HG03442 (cell line): Measurements from ENCODE around the gene PLEKHM3.
A peak's percentile ranks its signal among the peaks of the same experiment; 100 is the strongest.

ENCODE experiments used
- ATAC-seq: cut with Tn5 transposase; IDR thresholded peaks from one replicate; pipeline ENCODE4 v1.9.1; 2021; ENCODE audit warnings: mild to moderate bottlenecking, moderate library complexity; ENCODE audit not compliant: unreplicated experiment

PLEKHM3 gene

DNA sequence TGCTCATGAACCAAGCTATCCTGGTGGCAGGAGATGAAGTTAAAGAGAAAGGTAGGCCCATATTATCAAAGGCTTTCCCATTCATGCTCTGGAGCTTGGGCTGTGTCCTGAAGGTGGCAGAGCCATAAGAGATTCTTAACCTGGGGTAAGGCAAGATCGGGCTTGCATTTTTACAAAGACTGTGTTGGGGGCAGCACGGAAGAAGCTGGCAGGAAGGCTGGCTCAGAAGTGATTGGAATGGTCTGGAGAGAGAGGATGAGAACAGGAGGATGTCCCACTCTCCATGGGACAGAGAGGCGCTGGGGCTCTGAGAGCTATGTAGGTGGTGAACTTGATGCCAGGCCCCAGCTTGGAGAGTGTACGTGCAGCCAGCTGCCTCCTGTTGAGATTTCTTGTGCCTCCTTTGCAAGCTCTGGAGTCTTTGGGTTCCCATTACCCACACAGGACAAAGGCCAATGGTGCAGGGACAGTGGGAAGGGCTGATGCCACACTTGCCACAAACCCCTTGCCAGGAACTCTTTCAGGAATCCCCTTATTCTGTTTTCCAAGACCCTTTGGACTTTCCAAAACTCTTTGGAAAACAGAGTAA is 215.0 kb downstream of the PLEKHM3 start:
- ATAC-seq, result no peak

DNA sequence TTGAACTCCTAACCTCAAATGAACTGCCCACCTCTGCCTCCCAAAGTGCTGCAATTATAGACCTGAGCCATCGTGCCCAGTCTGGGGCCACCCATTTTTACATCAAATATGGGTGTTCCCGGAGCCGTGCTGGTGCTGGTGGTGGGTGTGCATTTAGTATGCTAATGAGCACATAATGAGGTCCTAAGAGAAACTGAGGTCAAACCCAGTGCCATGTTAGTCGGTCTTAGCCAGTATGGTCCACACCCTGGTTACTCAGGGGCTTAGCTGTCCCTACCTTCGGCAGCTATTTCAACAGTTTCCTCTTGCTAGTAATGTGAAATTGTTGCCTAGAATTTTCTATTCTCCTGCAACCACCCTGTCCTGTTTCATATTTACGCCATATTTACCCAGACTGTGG is 217.2 kb downstream of the PLEKHM3 start:
- ATAC-seq, result no peak

DNA sequence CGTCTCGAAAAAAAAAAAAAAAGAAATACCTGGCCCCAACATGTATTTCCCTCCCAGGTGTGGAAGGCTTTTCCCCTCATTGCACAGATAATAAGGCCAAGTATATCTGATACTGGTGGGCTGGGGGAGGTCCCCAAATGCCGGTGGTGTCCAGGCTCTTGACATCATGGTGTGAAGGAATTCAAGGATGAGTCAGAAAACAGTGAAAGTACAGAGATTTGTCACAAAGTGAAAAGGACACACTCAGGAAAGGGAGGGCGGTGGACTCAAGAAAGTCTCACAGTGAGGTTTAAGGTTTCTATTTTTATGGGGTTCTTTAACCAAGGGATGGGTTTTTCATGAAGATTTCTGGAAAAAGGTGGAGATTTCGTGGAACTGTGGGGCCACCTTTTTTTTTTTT is 217.8 kb downstream of the PLEKHM3 start:
- peak; percentile 80 for ATAC-seq

DNA sequence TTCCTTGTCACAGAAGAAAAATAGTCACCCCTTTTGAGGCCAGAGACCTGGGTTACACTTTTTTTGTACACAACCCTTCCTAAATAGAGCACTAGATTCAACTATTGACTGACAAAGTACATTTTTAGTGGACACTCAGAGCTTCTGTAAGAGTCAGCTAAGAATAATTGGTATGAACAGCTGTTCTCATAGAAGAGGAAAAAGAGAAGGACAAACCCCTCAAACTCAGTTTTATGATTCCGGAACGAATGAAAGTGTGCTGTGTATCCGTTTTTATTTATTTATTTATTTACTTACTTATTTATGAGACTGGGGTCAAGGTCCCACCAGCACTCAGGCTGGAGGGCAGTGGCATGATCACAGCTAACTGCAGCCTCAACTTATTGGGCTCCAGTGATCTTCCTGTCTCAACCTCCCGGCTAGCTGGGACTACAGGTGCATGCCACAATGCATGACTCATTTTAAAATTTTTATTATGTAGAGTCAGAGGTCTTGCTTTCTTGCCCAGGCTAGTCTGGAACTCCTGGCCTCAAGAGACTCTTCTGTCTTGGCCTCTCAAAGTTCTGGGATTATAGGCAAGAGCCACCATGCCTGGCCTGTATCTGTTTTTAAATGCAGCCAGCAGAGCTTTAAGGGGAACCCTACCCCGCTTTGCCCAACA is 219.6 kb downstream of the PLEKHM3 start:
- no peak for ATAC-seq

DNA sequence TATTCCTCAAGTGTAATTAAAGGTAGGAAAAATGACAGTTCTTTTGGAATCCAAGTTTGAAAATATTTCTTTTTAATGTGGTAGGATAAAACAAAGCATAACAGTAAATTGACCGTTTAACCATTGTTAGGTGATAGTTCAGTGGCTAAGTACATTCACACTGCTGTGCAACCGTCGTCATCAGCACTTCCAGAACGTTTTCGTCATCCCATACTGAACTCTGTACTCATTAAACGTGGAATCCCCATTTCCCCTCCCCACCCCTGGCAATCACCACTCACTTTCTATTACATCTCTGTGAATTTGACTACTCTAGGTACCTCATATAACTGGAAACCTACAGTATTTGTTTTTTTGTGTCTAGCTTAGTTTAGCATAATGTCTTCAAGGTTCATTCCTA is 222.7 kb downstream of the PLEKHM3 start:
- ATAC-seq, result no peak

DNA sequence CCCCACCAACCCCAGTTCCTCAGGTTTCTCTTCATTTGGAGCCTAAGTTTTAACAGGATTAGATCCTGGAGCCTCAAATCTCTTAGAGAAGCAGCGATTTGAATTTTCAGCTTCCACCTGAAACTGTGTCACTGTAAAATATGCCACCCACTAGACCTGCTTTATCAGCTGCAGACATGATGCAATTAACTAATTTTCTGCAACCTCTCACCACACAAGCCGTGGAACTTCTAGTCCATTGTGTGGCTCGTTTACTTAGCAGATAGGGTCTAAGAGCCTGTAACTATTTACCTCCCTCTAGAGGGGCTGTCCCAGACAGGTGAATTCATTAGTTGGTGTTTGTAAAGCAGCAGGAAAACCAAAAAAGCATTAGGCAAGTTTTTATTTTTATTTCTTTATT is 224.1 kb downstream of the PLEKHM3 start:
- ATAC-seq, result no peak

DNA sequence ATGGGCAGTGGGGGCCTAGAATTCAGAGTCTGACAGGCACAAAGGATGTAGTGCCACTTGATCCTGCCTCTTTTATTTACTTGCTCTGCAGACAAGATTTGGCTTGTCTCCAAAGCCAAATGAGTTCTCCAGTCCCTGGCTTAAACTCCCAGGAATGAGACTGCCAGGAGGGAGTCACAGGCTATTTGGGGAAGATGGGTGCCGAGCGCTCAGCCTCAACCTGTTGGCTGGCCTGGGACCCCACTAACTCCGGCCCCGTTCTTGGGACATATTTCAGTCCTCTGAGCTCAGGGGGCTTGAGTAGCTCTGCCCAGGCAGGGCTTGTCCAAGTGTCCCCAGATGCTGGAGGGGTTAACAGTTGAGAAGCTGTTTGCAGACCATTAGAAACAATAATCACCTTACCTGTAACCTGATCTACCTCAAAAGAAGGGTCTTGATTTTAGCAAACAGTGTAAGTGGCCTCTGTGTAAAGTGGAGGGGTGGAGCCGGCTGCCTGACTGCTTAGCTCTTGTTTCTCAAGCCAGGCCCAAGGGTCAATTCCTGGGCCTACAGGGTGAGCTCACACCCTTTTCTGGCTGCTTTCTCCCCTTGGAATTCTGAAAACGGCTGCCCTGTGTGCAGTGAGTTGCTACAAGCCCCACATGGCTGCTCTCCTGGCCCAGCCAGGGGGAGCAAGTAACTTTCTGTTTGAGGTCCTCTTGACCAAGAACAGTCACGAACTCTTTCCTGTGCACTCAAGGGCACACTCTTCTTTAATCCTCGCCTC is 228.6 kb downstream of the PLEKHM3 start:
- ATAC-seq, result no peak

DNA sequence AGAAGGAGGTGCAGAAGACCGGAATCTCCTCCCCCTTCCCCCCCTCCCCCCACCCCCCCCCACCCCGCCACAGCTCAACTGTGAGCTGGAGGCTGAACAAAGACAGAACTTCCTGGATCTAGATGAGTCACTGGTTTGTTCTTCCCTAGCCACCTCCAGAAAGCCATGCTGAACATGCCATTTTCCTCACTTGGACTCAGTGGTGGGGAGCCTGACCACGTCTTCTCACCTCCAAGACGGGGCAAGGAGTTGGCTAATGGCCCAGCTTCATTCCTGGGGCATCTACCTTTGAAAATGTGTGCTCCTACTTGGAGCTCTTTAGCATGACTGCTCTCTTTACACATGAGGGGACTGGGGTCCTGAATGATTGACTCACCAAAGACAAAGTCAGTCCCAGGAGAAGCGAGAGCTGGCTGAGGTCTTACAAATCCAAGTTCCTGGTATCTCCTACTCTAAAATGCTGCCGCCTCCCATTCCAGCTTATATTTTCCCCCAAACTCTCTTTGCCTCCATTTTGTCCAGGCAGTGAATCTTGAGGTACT is 233.0 kb downstream of the PLEKHM3 start:
- ATAC-seq, result no peak

DNA sequence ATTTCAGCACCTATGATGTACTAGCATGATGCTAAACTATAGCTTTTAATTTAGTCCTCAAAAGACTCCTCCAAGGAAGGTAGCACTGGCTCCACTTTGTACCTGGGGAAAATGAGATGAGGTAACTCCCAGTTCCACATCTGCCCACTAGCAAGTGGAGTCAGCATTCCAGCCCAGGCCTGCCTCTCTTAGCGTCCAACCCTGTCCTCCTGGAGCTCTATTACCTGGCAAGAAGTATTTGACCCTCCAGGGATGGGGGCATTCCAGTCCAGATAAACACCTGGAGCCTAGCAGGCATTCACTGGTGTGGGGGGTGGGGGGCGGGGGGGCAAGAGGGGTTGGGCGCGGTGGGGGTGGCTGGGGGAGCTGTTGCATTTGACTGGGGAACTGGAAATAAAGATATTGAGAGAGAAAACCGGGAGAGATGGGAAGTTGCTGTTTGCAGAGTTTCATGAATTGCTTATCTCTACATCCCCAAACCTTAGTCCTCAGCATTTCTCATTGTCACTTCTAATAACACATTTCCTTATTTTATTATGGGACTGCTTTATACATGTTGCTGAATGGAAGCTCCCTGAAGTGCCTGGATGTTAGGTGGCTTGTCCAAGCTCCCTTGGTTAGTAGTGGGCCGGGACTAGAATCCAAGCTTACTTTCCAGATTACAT is 233.6 kb downstream of the PLEKHM3 start:
- ATAC-seq, result no peak

DNA sequence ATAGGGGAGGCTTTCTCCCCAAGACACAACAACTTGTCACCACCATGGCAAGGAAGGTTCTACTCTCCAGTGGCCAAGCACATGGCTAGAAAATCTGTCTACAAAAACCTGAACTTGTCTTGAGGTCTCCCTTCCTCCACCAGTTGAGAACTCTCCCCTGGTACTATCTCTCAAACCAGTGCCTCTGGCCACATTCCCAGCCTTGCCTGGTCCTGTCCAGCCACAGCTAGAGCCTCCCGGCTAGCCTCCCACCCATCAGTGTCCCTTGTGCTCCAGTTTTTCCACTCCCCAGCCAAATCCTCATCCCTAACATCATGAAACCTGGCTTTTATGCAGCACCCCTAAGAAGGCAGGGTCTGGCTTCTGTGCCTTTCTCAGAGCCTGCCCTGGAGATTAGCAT is 234.4 kb downstream of the PLEKHM3 start:
- ATAC-seq, result no peak

DNA sequence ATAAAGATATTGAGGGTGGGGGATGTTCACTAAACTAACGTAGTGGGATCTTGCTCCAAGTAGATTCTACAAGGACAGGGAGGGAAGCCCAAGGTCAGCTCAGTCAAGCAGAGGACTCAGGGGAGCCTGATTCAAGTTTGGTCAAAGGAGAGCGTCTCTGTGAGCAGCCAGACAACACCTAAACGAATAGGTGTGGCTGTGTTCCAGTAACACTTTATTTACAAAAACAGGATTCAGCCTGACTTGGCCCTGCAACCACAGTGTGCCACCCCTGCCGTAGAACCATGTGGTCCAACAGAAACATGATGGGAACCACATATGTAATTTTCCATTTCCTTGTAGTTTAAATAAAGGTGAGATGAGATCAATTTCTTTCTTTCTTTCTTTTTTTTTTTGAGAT is 237.5 kb downstream of the PLEKHM3 start:
- ATAC-seq, result no peak

DNA sequence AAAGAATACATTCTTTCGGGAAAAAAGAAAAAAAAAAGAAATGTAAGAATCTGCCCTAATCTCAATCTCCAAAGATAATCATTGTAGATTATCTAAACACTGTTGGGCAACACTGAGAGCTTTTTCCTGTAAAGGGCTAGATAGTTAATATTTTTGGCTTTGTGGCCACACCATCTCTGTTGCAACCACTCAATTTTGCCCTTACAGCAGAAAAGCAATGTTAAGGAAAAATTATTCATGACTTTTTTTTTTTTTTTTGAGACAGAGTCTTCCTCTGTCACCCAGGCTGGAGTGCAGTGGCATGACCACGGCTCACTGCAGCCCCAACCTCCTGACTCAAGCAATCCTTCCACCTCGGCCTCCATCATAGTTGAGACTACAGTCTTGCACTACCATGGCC is 238.3 kb downstream of the PLEKHM3 start:
- no peak for ATAC-seq

DNA sequence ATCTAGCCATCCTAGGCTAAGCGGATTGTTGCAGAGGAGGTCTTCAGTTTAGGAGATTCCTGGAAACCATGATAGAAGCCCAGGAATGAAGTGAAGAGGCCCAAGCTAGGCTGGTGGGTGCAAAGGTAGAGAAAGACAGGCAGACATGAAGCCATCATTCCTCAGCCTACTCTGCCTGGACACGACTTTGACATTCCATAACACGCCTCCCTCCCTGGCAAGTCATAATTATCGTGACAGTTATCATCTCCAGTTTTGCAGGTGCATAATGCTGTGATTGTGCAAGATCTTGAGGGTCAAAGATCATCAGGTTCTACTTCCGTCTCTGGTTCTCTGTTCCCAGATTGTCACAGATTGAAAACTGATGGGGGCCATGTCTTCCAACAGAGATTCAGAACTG is 240.4 kb downstream of the PLEKHM3 start:
- no peak for ATAC-seq

DNA sequence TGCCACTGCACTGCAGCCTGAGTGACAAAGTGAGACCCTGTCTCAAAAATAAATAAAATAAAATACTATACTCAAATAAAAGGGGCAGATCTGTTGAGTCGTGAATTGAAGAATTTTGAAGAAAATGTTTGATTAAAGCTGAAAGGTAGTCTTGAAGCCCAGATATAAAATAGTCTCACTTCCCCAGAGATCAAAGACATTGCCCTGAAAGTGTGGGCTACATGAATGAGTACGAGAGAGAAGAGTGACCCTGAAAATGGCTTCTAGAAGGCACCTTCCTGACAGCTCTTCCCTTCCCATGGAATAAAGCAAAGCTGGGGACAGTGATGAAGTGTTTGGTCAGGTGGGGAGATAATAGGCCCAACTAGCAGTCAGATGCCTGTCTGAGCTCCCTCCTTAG is 241.8 kb downstream of the PLEKHM3 start:
- no peak for ATAC-seq

DNA sequence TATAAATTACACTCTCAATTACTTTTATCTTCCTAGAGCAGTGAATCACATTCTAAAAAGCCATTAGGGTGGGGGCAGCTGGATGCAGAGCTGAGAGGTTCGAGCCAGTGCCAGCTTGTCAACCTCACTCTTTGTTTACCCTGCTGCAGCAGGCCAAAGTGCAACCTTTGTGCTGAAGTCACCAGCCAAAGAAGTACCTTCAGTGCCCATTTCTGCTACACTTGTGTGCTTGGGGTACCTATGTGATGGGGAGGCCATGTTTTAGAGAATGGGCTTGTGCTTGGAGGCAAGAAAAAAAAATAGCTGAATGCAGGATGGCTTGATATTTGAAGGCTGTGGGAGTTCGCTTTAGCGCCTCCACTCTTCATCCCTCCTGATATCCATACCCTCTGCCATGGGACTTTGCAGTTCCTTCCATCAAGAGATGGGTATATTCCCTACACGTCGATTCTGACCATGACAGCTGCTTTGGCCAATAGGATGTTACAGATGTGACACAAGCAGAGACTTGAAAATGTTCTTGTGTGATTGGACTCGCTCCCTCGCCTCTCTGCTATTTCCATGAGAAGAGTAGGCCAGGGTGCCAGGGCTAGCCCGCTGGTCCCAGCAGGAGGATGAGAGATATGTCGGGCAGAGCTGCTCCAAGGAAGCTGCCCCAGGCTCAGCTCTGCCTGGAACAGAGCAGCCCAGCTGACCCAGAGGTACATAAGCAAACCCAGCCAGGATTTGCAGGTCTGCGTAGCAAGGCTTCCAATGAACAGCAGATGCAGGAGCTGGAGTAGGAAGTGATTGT is 242.9 kb downstream of the PLEKHM3 start:
- no peak for ATAC-seq

DNA sequence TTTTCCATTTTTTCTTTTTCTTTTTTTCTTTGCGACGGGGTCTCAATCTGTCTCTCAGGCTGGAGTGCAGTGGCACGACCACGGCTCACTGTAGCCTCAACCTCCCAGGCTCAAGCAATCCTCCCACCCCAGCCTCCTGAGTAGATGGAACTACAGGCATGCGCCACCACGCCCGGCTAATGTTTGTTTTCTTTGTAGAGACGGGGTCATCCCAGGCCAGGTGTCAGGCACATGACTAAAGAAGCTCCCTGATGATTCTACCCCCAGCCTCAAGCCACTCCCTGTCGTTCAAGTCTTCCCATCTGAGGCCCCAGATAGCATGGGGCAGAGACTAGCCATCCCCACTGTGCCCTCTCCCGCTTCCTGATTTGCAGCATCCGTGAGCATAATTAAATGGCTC is 245.8 kb downstream of the PLEKHM3 start:
- ATAC-seq, result no peak

DNA sequence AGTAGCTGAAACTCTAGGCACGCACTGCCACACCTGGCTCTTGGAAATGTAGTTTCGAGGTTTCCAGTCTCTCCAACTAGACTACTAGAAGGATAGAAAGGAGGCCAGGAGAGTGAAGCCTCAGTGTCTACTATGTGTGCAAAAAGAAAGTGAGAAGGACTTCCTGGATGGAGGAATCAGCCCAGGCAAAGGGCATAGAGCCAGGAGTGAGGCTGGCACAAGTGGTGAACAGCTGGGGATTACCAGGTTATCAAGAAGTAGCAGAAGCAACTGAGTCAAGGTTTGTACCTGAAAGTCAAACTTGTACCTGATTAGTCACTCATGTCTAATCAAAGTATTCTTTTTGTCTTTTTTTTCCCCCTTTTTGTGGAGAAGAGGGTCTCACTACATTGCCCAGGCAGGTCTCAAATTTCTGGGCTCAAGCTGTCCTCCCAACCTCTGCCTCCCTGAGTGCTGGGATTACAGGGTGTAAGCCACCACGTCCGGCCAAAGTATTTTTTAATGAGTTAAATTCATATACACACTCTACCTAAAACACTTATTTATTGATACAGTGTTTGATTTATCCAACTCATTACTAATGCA is 246.9 kb downstream of the PLEKHM3 start:
- ATAC-seq, result no peak

DNA sequence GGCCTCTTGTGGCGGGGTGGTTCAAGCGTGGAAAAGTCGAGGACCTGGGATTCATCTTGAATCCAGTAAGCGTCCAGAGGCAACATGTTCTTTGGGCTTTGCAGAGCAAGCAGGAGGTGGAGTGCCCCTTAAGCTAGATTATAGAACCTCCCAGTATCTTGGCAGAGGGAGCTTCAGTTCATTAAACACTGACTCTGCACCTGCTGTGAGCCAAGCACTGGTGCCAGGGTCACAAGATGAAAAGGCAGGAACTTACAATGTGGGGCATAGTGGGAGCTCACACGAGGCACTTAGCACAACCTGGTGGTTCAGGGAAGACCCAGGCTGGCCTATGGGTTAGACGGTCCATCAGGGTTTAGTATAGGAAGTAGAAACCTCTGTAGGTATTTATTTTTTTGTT is 248.2 kb downstream of the PLEKHM3 start:
- no peak for ATAC-seq

DNA sequence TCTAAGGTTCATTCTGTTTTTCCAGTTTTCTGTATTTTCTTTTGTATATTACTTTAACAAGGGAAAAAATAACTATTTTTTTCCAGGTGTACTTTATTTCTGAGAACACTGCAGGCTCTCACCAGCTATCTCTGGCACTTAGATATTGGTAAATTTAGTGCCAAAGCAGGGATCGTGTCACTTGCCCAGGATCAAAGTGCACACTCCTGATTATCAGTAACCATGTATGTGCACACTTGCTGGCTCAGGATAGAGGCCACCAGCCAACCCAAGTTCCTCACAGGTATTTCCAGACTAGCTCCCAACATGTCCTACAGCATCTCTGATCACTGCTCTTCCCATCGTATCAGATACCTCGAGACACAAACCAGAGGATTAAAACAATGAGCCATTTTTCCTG is 249.9 kb downstream of the PLEKHM3 start:
- no peak for ATAC-seq

DNA sequence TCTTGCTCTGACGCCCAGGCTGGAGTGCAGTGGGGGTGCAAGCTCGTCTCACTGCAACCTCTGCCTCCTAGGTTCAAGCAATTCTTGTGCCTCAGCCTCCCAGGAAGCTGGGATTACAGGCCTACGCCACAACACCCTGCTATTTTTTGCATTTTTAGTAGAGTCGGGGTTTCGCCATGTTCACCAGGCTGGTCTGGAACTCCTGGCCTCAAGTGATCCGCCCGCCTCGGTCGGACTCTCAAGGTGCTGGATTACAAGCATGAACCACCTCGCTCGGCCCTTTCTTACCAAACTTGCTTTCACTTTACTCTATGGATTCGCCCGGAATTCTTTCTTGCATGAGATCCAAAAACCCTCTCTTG is 252.5 kb downstream of the PLEKHM3 start:
- no peak for ATAC-seq
